Lung (tissue), 12 donors: Measurements from ENCODE around the gene SIGLEC9. TPM values are rescaled to one million over a fixed set of nuclear protein-coding genes. Genes with fewer than 3 reads are reported as not detected.

ENCODE experiments used
- ATAC-seq: fragments of 200-7000 bp; cut with Tn5 transposase; one replicate; pipeline ENCODE4 v1.9.1; 2020; ENCODE audit warnings: moderate number of reproducible peaks; ENCODE audit not compliant: insufficient read depth, low FRiP score
- DNase-seq, 3 donors: peaks; one replicate each; pipeline ENCODE4 v3.0.0-alpha.2; 2013 to 2017
- H3K27ac ChIP-seq, 2 donors: one replicate each; pipeline ENCODE4 v1.5.1; 2013; ENCODE audit warnings: mild to moderate bottlenecking in 2 of 2, moderate library complexity in 2 of 2, control low read depth in 1 of 2, inconsistent platforms in 1 of 2, low read depth in 1 of 2, low read length in 1 of 2
- H3K27me3 ChIP-seq, 3 donors: one replicate each; pipeline ENCODE4 v1.5.1; 2013; ENCODE audit warnings: low read length in 2 of 3; ENCODE audit not compliant: control insufficient read depth in 3 of 3, insufficient read depth in 3 of 3
- H3K36me3 ChIP-seq, 4 donors: one replicate each; pipeline ENCODE4 v1.5.1; 2013; ENCODE audit warnings: low read length in 4 of 4, mild to moderate bottlenecking in 1 of 4, moderate library complexity in 1 of 4; ENCODE audit not compliant: control insufficient read depth in 4 of 4, insufficient read depth in 4 of 4
- H3K4me1 ChIP-seq, 5 donors: one replicate each; pipeline ENCODE4 v1.5.1; 2013; ENCODE audit warnings: low read length in 5 of 5, mild to moderate bottlenecking in 2 of 5, moderate library complexity in 1 of 5; ENCODE audit not compliant: control insufficient read depth in 5 of 5, insufficient read depth in 5 of 5
- H3K4me3 ChIP-seq: one replicate; pipeline ENCODE4 v1.5.1; 2013; ENCODE audit warnings: mild to moderate bottlenecking, control low read depth, moderate library complexity
- H3K9ac ChIP-seq, 2 donors: one replicate each; pipeline ENCODE4 v1.5.1; 2013; ENCODE audit warnings: low read length in 2 of 2, control low read depth in 1 of 2; ENCODE audit not compliant: insufficient read depth in 1 of 2
- H3K9me3 ChIP-seq, 4 donors: one replicate each; pipeline ENCODE4 v1.5.1; 2013; ENCODE audit warnings: low read length in 3 of 4, mild to moderate bottlenecking in 1 of 4, moderate library complexity in 1 of 4; ENCODE audit not compliant: control insufficient read depth in 4 of 4, insufficient read depth in 3 of 4
- CTCF ChIP-seq: IDR thresholded peaks from 2 replicates; pipeline ENCODE4 v1.5.1; 2012; ENCODE audit warnings: mild to moderate bottlenecking; ENCODE audit errors: control extremely low read depth, extremely low read depth
- WGBS, 2 donors: extraction: QIAGEN DNeasy Blood & Tissue Kit; methylation state at CpG; one replicate each; pipeline ENCODE4 v1.1.7; 2013; 5-methylcytosine and 5-hydroxymethylcytosine counted together
- polyA plus RNA-seq, 2 donors: library from polyadenylated mRNA; stranded (reverse); fragments of 200-250 nt; gene quantifications; one replicate each; pipeline ENCODE4 v1.2.1, GENCODE V29; 2013
- total RNA-seq, 2 donors: library from RNA; depleted of rRNA in 1 of 2; stranded (reverse); fragments of >200 nt in 1 of 2; gene quantifications; one replicate each; pipeline ENCODE4 v1.2.1, GENCODE V29; 2014 to 2021
- donor health status: control.
- donor health status: control.
- donor health status: Bipolar disorder and iron deficiency.
- donor health status: healthy.
- donor health status: DM: yes; HTN: yes; CAD: no.

Gene SIGLEC9
- total and polyA plus RNA-seq, 4 donors = 4.3 to 57.0 (median 15.1) TPM

GRCh38 chr19:51127755-51128154 is 3.0 kb downstream of the SIGLEC9 start:
- H3K27ac ChIP-seq = peak overlapping the region in 1 of 2 donors; percentile 22
- H3K36me3 ChIP-seq = no peaks in the 10 kb centered on the region
- ATAC-seq (no peak), DNase-seq (peak in 1 of 3 donors; percentile 22)
- H3K9ac ChIP-seq = no peak overlapping the region
- H3K27me3 ChIP-seq = no peaks in the 10 kb centered on the region
- no peaks in the 10 kb centered on the region for H3K9me3 ChIP-seq
- TF ChIP-seq CTCF = no peak
- H3K4me3 ChIP-seq = no peak overlapping the region
- H3K4me1 ChIP-seq = peaks cover 0 to 28% (median 17%) of the 10 kb centered on the region in 5 donors
- WGBS, 2 donors = 38 to 54% methylated on average over 4 of the region's 4 CpGs

DNA sequence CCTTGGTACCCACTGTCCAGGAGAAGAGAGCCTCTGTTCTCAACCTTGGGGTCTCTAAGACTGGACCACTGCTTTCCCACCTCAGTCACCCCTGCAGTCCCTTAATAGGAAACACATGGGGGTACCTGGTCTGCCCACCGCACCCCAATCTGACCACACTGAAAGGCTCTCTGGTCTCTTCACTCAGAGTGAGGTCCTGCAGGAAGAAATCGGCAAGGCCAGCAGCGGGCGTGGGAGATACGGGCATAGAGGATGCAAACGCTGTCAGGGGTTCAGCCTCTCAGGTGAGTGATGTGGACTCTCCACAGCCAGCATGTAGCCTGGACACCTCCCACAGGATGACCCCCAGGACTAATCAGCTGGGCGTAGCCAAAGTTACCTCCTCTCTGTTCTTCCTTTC is 3.5 kb downstream of the SIGLEC9 start:
- no peaks in the 10 kb centered on the region for H3K27me3 ChIP-seq
- peak overlapping the region in 1 of 2 donors; percentile 22 for H3K27ac ChIP-seq
- no peaks in the 10 kb centered on the region for H3K36me3 ChIP-seq
- H3K9ac ChIP-seq = no peak overlapping the region
- no peak for DNase-seq
- WGBS, 2 donors = 87 to 90% methylated on average over 7 of the region's 7 CpGs
- no peak for ATAC-seq
- peaks cover 0 to 28% (median 17%) of the 10 kb centered on the region in 5 donors for H3K4me1 ChIP-seq
- H3K4me3 ChIP-seq = no peak overlapping the region
- no peaks in the 10 kb centered on the region for H3K9me3 ChIP-seq
- TF ChIP-seq CTCF = no peak

GRCh38 chr19:51129716-51130115 is 5.0 kb downstream of the SIGLEC9 start:
- no peak overlapping the region for H3K27ac ChIP-seq
- ATAC-seq = no peak
- DNase-seq = no peak
- no peaks in the 10 kb centered on the region for H3K27me3 ChIP-seq
- no peaks in the 10 kb centered on the region for H3K36me3 ChIP-seq
- H3K4me1 ChIP-seq = peaks cover 0 to 28% (median 17%) of the 10 kb centered on the region in 5 donors
- no peak overlapping the region for H3K9ac ChIP-seq
- H3K9me3 ChIP-seq = no peaks in the 10 kb centered on the region
- no peak overlapping the region for H3K4me3 ChIP-seq
- TF ChIP-seq CTCF = no peak
- 91 to 95% methylated on average over 8 of the region's 8 CpGs for WGBS, 2 donors
